GM19239 (cell line): ENCODE results near the gene APOC3.
"Not testable (repeated sequence)": the region's sequence is repeated elsewhere in the genome, so short reads cannot be mapped to it uniquely, and the experiment has no call there.

Experiments
- DNase-seq: peaks from one replicate; pipeline ENCODE4 v3.0.0; 2011; ENCODE audit warnings: low spot score; ENCODE audit not compliant: insufficient read length
- FAIRE-seq: peaks from 2 replicates; lab custom pipeline; 2011; peaks lifted over from hg19 to GRCh38; lab: Jason Lieb, UNC

The APOC3 gene

GRCh38 chr11:116801662-116802061 is 28.0 kb upstream of the APOC3 start:
- FAIRE-seq, DNase-seq: not testable (repeated sequence)

GRCh38 chr11:116804001-116804400 is 25.7 kb upstream of the APOC3 start:
- no peak for DNase-seq
- FAIRE-seq = no peak

GRCh38 chr11:116807601-116808261 is 22.0 kb upstream of the APOC3 start:
- no peak for DNase-seq
- no peak for FAIRE-seq

- DNase-seq (no peak), FAIRE-seq (no peak)
These were observed 21.2 kb upstream of the APOC3 start for GRCh38 chr11:116808262-116809175.

- FAIRE-seq = no peak
- DNase-seq = no peak
These were observed 18.5 kb upstream of the APOC3 start for GRCh38 chr11:116811194-116811593.

- FAIRE-seq (no peak), DNase-seq (no peak)
These were observed 17.6 kb upstream of the APOC3 start for GRCh38 chr11:116812109-116812508.

GRCh38 chr11:116813170-116813569 is 16.5 kb upstream of the APOC3 start:
- DNase-seq (no peak), FAIRE-seq (no peak)

- DNase-seq (no peak), FAIRE-seq (no peak)
These were observed 15.8 kb upstream of the APOC3 start for GRCh38 chr11:116813781-116814471.

- FAIRE-seq = no peak
- no peak for DNase-seq
These were observed 15.2 kb upstream of the APOC3 start for GRCh38 chr11:116814502-116814901.

- DNase-seq (no peak), FAIRE-seq (no peak)
These were observed 10.7 kb upstream of the APOC3 start for GRCh38 chr11:116819049-116819448.

GRCh38 chr11:116821050-116821918 is 8.4 kb upstream of the APOC3 start:
- DNase-seq (no peak), FAIRE-seq (no peak)

GRCh38 chr11:116822575-116822974 is 7.1 kb upstream of the APOC3 start:
- FAIRE-seq (no peak), DNase-seq (no peak)

GRCh38 chr11:116823031-116823843 is 6.5 kb upstream of the APOC3 start, which contains the start of gene APOA4:
Gene APOA4 (minus strand): TSS chr11:116823304. CDS start chr11:116823191, 113 bp downstream.
- DNase-seq (no peak), FAIRE-seq (no peak)

- no peak for FAIRE-seq
- no peak for DNase-seq
These were observed 4.3 kb upstream of the APOC3 start for GRCh38 chr11:116825434-116825833.

- DNase-seq (no peak), FAIRE-seq (no peak)
These were observed 3.6 kb upstream of the APOC3 start for GRCh38 chr11:116825854-116826750.

- FAIRE-seq (no peak), DNase-seq (no peak)
These were observed 2.8 kb upstream of the APOC3 start for GRCh38 chr11:116826751-116827431.

GRCh38 chr11:116827461-116827860 is 2.2 kb upstream of the APOC3 start:
- DNase-seq (no peak), FAIRE-seq (no peak)
